MCF 10A (cell line): ENCODE results near the gene SLC10A7. TPM values are rescaled to one million over a fixed set of nuclear protein-coding genes. Genes with fewer than 3 reads are reported as not detected.

Source experiments
- BruUV-seq: library from RNA; stranded (reverse); fragments of 400-500 nt; replicated peaks from 2 replicates; lab custom pipeline; 2021; lab: Mats Ljungman, UMichigan
- CTCF ChIA-PET: fragments of 300-600 bp; sonication (Branson Sonifier 250); formaldehyde crosslinking; extraction: SDS; loops from one replicate; lab custom pipeline; 2021; ENCODE audit warnings: antibody characterized with exemption, inconsistent platforms; lab: Yijun Ruan, JAX
- POLR2A ChIA-PET: fragments of 300-600, 350-650 bp; sonication (Branson Sonifier 250); formaldehyde crosslinking; extraction: SDS; loops from one replicate; lab custom pipeline; 2020; ENCODE audit warnings: antibody characterized with exemption, inconsistent platforms; lab: Yijun Ruan, JAX
- DNase-seq: peaks from one replicate; pipeline ENCODE4 v3.0.0-alpha.2; 2018; ENCODE audit not compliant: unreplicated experiment
- H3K27ac Mint-ChIP-seq: one replicate; pipeline ENCODE4 v1.8.0; 2022; ENCODE audit warnings: mild to moderate bottlenecking, low read depth, mixed read lengths; ENCODE audit not compliant: unreplicated experiment
- H3K27me3 Mint-ChIP-seq: one replicate; pipeline ENCODE4 v1.8.0; 2022; ENCODE audit warnings: mixed read lengths; ENCODE audit not compliant: insufficient read depth, unreplicated experiment
- H3K36me3 Mint-ChIP-seq: one replicate; pipeline ENCODE4 v1.8.0; 2022; ENCODE audit warnings: mild to moderate bottlenecking, moderate library complexity, mixed read lengths; ENCODE audit not compliant: insufficient read depth, unreplicated experiment
- H3K4me1 Mint-ChIP-seq: one replicate; pipeline ENCODE4 v1.8.0; 2022; ENCODE audit warnings: mixed read lengths; ENCODE audit not compliant: insufficient read depth, unreplicated experiment
- H3K4me3 Mint-ChIP-seq: one replicate; pipeline ENCODE4 v1.8.0; 2022; ENCODE audit warnings: mild to moderate bottlenecking, moderate library complexity, mixed read lengths; ENCODE audit not compliant: unreplicated experiment
- H3K9me3 Mint-ChIP-seq: one replicate; pipeline ENCODE4 v1.8.0; 2022; ENCODE audit warnings: mixed read lengths; ENCODE audit not compliant: unreplicated experiment
- intact Hi-C: fragments of 100-400 bp; cut with micrococcal nuclease; formaldehyde crosslinking; loops from 2 replicates; pipeline ENCODE4 v1.14.1; 2022
- total RNA-seq: library from RNA; stranded (reverse); gene quantifications from 2 replicates; pipeline ENCODE4 v1.2.3, GENCODE V29; 2022
- TF ChIP-seq, protein P1 (sequence below): fragments of 200-600 bp; IDR thresholded peaks from one replicate; pipeline ENCODE4 v1.8.0; 2022; ENCODE audit warnings: antibody characterized with exemption, mild to moderate bottlenecking; ENCODE audit not compliant: unreplicated experiment

The SLC10A7 gene
- total RNA-seq, 1 experiment from 2014 or later, result 23.0 TPM

- Mint-ChIP-seq H3K4me3 (no peak overlapping the region), H3K27me3 (no peaks in the 10 kb centered on the region), H3K9me3 (no peaks in the 10 kb centered on the region), H3K4me1 (no peaks in the 10 kb centered on the region), H3K27ac (no peak overlapping the region), H3K36me3 (no peaks in the 10 kb centered on the region)
- BruUV-seq, result no TSS peak
- CTCF ChIA-PET, result interaction anchor here (1.0 kb wide), 1 partner anchor 12 kb away, joined by 4 read pairs; no protein-coding TSS in a partner anchor
- intact Hi-C loops, result no loop called here
- POLR2A ChIA-PET, result no interaction called here
- TF ChIP-seq, protein P1, sequence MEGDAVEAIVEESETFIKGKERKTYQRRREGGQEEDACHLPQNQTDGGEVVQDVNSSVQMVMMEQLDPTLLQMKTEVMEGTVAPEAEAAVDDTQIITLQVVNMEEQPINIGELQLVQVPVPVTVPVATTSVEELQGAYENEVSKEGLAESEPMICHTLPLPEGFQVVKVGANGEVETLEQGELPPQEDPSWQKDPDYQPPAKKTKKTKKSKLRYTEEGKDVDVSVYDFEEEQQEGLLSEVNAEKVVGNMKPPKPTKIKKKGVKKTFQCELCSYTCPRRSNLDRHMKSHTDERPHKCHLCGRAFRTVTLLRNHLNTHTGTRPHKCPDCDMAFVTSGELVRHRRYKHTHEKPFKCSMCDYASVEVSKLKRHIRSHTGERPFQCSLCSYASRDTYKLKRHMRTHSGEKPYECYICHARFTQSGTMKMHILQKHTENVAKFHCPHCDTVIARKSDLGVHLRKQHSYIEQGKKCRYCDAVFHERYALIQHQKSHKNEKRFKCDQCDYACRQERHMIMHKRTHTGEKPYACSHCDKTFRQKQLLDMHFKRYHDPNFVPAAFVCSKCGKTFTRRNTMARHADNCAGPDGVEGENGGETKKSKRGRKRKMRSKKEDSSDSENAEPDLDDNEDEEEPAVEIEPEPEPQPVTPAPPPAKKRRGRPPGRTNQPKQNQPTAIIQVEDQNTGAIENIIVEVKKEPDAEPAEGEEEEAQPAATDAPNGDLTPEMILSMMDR, result no peak
- DNase-seq, result no peak
Measured at GRCh38 chr4:146252969-146253611, 268.6 kb downstream of the SLC10A7 start.

DNA sequence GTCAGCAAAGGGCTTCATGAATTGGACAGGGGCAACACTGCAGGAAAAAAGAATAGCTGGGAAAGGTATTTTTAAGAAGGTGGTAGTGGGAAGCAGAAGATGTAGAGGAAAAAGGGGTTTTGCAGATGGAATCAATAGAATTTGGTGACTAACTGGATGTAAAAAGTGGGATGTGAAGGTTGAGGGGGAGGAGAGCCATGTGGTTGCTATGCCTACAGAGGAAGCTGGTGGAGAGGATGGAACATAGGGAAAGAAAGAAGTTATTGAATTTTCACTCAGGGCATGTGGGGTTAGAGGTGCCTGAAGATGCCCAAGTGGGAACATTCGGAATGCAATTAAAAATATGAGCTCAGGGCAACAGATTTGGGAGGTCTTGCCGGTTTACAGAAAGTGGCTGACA lies 274.4 kb downstream of the SLC10A7 start:
- POLR2A ChIA-PET, result interaction anchor here (1.0 kb wide), 1 partner anchor 782 kb away, joined by 3 read pairs; no protein-coding TSS in a partner anchor
- BruUV-seq, result no TSS peak
- intact Hi-C loops, result no loop called here
- CTCF ChIA-PET, result interaction anchor here (0.6 to 0.7 kb wide), 2 partner anchors 262 to 1867 kb away, joined by 3 read pairs; no protein-coding TSS in a partner anchor
- Mint-ChIP-seq H3K27ac (no peak overlapping the region), H3K36me3 (no peaks in the 10 kb centered on the region), H3K27me3 (no peaks in the 10 kb centered on the region), H3K4me1 (peaks cover 7% of the 10 kb centered on the region), H3K4me3 (no peak overlapping the region), H3K9me3 (no peaks in the 10 kb centered on the region)
- TF ChIP-seq, protein P1, result no peak
- DNase-seq, result no peak

DNA sequence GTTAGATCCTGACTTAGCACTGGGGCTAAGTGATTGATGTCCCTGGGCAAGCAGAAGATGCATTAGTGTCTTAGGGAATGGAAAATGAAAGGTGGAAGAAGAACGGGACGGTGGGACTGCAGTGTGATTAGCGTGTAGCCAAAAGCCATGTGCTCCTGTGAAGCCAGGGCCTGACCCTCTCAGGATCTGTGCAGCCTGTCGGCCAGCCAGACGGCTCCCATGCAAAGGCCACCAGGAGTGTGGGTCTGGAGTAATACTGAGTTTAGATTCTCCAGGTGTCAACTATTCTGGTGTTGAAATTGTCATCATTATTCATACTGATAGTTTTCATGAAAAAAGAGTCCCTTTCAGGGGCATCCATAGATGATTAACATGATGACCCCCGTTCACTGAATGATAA lies 275.4 kb downstream of the SLC10A7 start:
- no peaks in the 10 kb centered on the region for H3K36me3 Mint-ChIP-seq
- ChIA-PET CTCF (no interaction called here), POLR2A (no interaction called here)
- no peak overlapping the region for H3K27ac Mint-ChIP-seq
- H3K4me1 Mint-ChIP-seq, result peaks cover 13% of the 10 kb centered on the region
- intact Hi-C loops, result no loop called here
- BruUV-seq, result no TSS peak
- no peaks in the 10 kb centered on the region for H3K27me3 Mint-ChIP-seq
- H3K9me3 Mint-ChIP-seq, result no peaks in the 10 kb centered on the region
- TF ChIP-seq, protein P1, result no peak
- no peak for DNase-seq
- H3K4me3 Mint-ChIP-seq, result no peak overlapping the region

- peaks cover 18% of the 10 kb centered on the region for H3K4me1 Mint-ChIP-seq
- H3K36me3 Mint-ChIP-seq, result no peaks in the 10 kb centered on the region
- POLR2A ChIA-PET, result no interaction called here
Measured at GRCh38 chr4:146245850-146246249, 275.9 kb downstream of the SLC10A7 start.

More at GRCh38 chr4:146245850-146246249, 275.9 kb downstream of the SLC10A7 start:
- no peak overlapping the region for H3K27ac Mint-ChIP-seq
- intact Hi-C loops, result no loop called here
- H3K9me3 Mint-ChIP-seq, result no peaks in the 10 kb centered on the region
- CTCF ChIA-PET, result no interaction called here
- no peak overlapping the region for H3K4me3 Mint-ChIP-seq
- H3K27me3 Mint-ChIP-seq, result no peaks in the 10 kb centered on the region
- TF ChIP-seq, protein P1, result no peak
- DNase-seq, result no peak
- no TSS peak for BruUV-seq
